ENCODE data around the gene ATP6V0B.
A peak's percentile ranks its signal among the peaks of the same experiment; 100 is the strongest.

ATP6V0B gene

DNA sequence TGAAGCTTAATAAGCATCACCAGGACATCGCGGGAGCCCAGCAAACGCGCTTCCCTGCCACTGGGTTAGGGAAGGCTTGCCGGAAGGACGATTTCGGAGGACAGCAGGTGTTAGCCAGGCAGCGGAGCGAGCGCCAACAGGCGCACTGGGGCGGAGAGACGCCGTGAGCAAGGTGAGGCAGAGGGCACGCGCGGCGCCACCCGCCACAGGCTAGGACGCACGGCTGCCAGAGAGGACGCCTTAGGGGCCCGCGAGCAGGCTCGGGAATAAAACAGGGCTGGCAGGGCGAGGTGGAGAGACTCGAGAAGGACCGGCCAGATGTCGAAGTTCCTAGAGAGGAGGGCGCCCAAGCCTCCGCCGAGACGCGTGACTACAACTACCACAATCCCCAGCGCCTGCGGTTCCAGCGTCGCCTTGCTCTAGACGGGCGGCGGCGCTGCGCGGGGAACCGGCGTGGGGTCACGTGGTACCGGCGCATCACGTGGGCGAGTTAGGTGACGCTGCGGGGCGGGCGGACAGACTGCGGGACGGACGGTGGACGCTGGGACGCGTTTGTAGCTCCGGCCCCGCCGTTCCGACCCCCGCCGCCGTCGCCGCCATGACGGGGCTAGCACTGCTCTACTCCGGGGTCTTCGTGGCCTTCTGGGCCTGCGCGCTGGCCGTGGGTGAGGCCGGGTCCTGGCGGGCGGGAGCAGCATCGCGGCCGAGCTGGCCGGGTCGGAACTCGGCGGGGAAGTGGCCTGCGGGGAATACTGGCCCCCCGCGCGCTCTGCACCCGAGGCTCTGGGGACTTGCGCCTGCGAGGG is at the start of gene ATP6V0B:
ATP6V0B (plus strand) TSS at position 518 of the 806 bp plus-strand sequence; CDS start at position 599, 81 bp downstream.
- DNase-seq (ENCODE audit: low spot score): peak; percentile 97

DNA sequence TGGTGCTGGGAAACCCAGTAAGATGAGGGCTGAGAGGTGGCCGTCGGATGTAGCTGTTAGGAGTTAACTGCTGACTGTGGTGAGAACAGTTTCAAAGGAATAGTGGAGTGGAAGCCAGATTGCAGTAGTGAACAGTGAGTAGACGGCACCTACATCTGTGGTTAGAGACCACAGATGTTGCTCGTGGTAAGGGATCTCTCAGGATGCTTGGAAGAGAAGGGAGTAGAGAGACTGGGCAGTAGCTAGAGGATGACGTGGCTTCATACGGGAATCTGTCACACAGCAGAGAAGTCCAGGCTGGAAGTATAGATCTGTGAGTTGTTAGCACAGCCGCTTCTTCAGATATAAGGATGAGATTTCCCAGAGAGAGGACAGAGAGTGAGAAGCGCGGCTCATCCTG is 48.9 kb upstream of the ATP6V0B start:
- no peak for TF ChIP-seq CTCF (IDR thresholded peaks at IDR 0.05; ENCODE audit: extremely low read depth, missing control alignments)

More for the DNA sequence above, at the start of gene ATP6V0B:
- TF ChIP-seq CTCF (IDR thresholded peaks at IDR 0.05; ENCODE audit: extremely low read depth, missing control alignments): no peak

DNA sequence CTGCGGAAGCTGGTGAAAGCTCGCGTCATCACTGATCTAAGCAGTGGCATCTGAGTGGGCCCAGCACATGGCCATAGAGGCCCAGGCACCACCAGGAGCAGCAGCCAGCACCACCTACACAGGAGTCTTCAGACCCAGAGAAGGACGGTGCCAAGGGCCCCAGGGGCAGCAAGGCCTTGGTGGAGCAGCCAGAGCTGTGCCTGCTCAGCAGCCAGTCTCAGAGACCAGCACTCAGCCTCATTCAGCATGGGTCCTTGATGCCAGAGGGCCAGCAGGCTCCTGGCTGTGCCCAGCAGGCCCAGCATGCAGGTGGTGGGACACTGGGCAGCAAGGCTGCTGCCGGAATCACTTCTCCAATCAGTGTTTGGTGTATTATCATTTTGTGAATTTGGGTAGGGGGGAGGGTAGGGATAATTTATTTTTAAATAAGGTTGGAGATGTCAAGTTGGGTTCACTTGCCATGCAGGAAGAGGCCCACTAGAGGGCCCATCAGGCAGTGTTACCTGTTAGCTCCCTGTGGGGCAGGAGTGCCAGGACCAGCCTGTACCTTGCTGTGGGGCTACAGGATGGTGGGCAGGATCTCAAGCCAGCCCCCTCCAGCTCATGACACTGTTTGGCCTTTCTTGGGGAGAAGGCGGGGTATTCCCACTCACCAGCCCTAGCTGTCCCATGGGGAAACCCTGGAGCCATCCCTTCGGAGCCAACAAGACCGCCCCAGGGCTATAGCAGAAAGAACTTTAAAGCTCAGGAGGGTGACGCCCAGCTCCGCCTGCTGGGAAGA is 44.4 kb upstream of the ATP6V0B start:
- DNase-seq (ENCODE audit: low spot score): peak; percentile 52
- TF ChIP-seq CTCF (IDR thresholded peaks at IDR 0.05; ENCODE audit: extremely low read depth, missing control alignments): peak; percentile 30

More for the DNA sequence above, 48.9 kb upstream of the ATP6V0B start:
- no peak for DNase-seq (ENCODE audit: low spot score)

DNA sequence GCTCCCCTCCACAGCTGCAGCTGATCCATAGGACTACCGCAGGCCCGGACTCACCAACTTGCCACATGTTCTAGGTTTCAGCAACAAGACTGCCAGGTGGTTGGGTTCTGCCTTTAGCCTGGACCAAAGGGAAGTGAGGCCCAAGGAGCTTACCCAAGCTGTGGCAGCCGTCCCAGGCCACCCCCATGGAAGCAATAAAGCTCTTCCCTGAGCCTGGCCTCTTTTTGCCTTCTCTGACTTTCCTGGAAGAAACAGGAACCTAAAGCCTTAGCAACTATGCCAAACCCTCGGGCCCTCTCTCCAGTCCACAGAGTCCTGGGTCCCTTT is 43.8 kb upstream of the ATP6V0B start:
- no peak for TF ChIP-seq CTCF (IDR thresholded peaks at IDR 0.05; ENCODE audit: extremely low read depth, missing control alignments)

GRCh38 chr1:43931711-43932660 is 42.8 kb upstream of the ATP6V0B start:
- no peak for TF ChIP-seq CTCF (IDR thresholded peaks at IDR 0.05; ENCODE audit: extremely low read depth, missing control alignments)
- no peak for DNase-seq (ENCODE audit: low spot score)

More for the DNA sequence above, 43.8 kb upstream of the ATP6V0B start:
- DNase-seq (ENCODE audit: low spot score): no peak

GRCh38 chr1:43932786-43933385 is 41.9 kb upstream of the ATP6V0B start:
- DNase-seq (ENCODE audit: low spot score): no peak
- TF ChIP-seq CTCF (IDR thresholded peaks at IDR 0.05; ENCODE audit: extremely low read depth, missing control alignments): no peak

Data from GM20000 (cell line).